Measurements from ENCODE around the gene LCE1D.

The LCE1D gene

DNA sequence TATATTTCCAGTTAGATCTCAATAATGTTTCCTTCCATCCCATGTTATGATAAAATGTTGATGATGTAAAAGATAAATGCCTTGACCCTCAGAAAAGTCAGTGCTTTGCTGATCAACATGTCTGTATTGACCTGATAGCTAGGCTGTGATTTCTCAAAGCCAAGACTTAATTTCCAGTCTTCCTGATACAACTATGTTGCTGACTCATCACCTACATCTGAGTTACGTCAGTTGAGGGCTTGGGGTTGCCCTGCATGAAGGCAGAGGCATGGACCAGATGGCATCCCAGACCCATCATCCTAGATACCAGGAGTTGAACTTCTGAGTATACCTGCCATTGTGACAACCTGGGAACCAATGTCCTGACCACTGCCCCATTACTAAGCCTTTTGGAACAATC lies 4.8 kb downstream of the LCE1D start:
- no peak for FAIRE-seq
- no peak for DNase-seq (ENCODE audit: insufficient read length, low spot score)
- TF ChIP-seq POLR2AphosphoS5 (IDR thresholded peaks at IDR 0.05; ENCODE audit: low read depth, low read length) (no peak), POU2F2 (IDR thresholded peaks at IDR 0.05; ENCODE audit: low read depth, low read length) (no peak), POLR2A (IDR thresholded peaks at IDR 0.05; ENCODE audit: low read depth, low read length) (no peak), SPI1 (IDR thresholded peaks at IDR 0.05; ENCODE audit: low read depth, low read length) (no peak), TAF1 (IDR thresholded peaks at IDR 0.05; ENCODE audit: low read depth, low read length) (no peak), PAX5 (IDR thresholded peaks at IDR 0.05; ENCODE audit: insufficient read depth, low read length, severe bottlenecking) (no peak)

DNA sequence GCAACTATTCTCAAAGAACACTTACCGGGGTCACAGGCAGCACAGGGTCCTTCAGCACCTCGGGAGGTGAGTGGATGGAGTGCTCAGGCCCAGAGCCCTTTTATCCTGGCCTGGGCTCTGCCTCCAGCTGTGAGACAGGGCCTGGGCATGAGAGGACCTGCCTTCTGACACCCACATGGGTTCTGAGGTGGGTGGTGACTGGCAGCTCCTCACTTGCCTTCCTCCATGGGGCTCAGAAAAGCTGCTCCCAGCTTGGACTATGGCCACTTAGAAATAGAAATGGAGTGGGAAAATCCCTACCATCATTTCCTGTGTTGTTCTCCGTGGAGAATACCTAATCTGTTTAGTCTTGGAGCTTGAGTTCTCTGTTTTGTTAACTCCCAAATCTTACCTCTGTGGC lies 10.1 kb downstream of the LCE1D start, which contains the start of gene LCE1C:
Gene LCE1C (minus strand): TSS at position 76 of the 400 bp plus-strand sequence. CDS start 1,173 bp downstream, outside the sequence.
- TF ChIP-seq POLR2AphosphoS5 (IDR thresholded peaks at IDR 0.05; ENCODE audit: low read depth, low read length) (no peak), POLR2A (IDR thresholded peaks at IDR 0.05; ENCODE audit: low read depth, low read length) (no peak), TAF1 (IDR thresholded peaks at IDR 0.05; ENCODE audit: low read depth, low read length) (no peak), POU2F2 (IDR thresholded peaks at IDR 0.05; ENCODE audit: low read depth, low read length) (no peak), SPI1 (IDR thresholded peaks at IDR 0.05; ENCODE audit: low read depth, low read length) (no peak), PAX5 (IDR thresholded peaks at IDR 0.05; ENCODE audit: insufficient read depth, low read length, severe bottlenecking) (no peak)
- FAIRE-seq: no peak
- DNase-seq (ENCODE audit: insufficient read length, low spot score): no peak

DNA sequence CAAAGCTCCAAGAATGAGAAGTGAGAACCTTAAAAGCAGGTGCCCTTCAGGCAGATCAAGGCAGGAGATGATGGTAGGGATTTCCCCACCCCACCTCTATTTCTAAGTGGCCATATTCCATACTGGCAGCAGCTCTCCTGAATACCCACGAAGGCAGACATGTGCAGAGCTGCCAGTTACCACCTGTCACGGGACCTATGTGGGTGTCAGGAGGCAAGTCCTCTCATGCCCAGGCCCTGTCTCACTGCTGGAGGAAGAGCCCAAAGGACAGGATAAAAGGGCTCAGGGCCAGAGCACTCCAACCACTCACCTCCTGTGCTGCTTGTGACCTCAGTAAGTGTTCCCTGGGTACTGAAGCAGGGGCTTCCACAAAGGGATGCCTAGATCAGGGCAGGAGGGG lies 14.5 kb downstream of the LCE1D start:
- TF ChIP-seq POLR2A (IDR thresholded peaks at IDR 0.05; ENCODE audit: low read depth, low read length): no peak
- TF ChIP-seq SPI1 (IDR thresholded peaks at IDR 0.05; ENCODE audit: low read depth, low read length): no peak
- no peak for TF ChIP-seq POU2F2 (IDR thresholded peaks at IDR 0.05; ENCODE audit: low read depth, low read length)
- no peak for TF ChIP-seq POLR2AphosphoS5 (IDR thresholded peaks at IDR 0.05; ENCODE audit: low read depth, low read length)
- no peak for TF ChIP-seq TAF1 (IDR thresholded peaks at IDR 0.05; ENCODE audit: low read depth, low read length)
- TF ChIP-seq PAX5 (IDR thresholded peaks at IDR 0.05; ENCODE audit: insufficient read depth, low read length, severe bottlenecking): no peak
- FAIRE-seq (no peak), DNase-seq (ENCODE audit: insufficient read length, low spot score) (no peak)

DNA sequence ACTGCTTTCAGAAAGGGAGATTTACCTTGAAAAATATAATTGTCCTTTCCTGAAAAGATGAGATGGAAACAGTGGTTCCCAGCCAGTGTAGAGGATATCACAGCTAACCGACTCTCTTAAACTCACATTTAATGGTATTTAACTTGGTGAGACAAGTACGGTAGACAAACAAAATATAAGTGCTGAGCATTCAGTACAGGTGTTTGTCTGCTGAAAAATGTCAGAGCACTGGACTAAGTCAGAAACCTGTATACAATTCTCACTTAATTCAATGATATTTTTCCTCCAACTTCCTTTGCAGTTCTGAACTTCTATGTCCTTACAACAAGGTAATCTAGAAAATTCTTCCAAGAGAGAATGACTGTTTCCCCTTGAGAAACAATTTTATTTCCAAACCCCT lies 15.2 kb downstream of the LCE1D start, which contains the start of gene LCE1B:
Gene LCE1B (plus strand): TSS at position 301 of the 400 bp plus-strand sequence. CDS start 476 bp downstream, outside the sequence.
- DNase-seq (ENCODE audit: insufficient read length, low spot score): no peak

DNA sequence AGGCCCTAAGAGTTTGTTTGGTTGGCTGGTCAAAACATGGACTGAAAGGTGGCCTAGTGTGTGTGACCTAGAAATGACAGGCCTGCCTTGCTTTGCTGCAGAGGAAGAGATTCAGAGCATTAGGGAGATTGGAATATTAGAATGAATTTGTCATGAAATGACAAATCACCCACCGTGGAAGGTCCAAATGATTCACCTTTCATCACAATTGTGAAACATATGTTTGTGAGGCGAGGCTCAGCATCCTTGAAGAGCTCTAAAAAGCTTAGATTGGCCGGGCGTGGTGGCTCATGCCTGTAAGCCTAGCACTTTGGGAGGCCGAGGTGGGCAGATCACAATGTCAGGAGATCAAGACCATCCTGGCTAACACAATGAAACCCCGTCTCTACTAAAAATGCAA lies 20.8 kb downstream of the LCE1D start:
- no peak for DNase-seq (ENCODE audit: insufficient read length, low spot score)
- FAIRE-seq: no peak
- TF ChIP-seq POLR2A (IDR thresholded peaks at IDR 0.05; ENCODE audit: low read depth, low read length): no peak
- no peak for TF ChIP-seq POLR2AphosphoS5 (IDR thresholded peaks at IDR 0.05; ENCODE audit: low read depth, low read length)
- TF ChIP-seq PAX5 (IDR thresholded peaks at IDR 0.05; ENCODE audit: insufficient read depth, low read length, severe bottlenecking): no peak

More for the DNA sequence above, 15.2 kb downstream of the LCE1D start, which contains the start of gene LCE1B:
- TF ChIP-seq PAX5 (IDR thresholded peaks at IDR 0.05; ENCODE audit: insufficient read depth, low read length, severe bottlenecking) (no peak), POLR2AphosphoS5 (IDR thresholded peaks at IDR 0.05; ENCODE audit: low read depth, low read length) (no peak), TAF1 (IDR thresholded peaks at IDR 0.05; ENCODE audit: low read depth, low read length) (no peak), SPI1 (IDR thresholded peaks at IDR 0.05; ENCODE audit: low read depth, low read length) (no peak), POU2F2 (IDR thresholded peaks at IDR 0.05; ENCODE audit: low read depth, low read length) (no peak), POLR2A (IDR thresholded peaks at IDR 0.05; ENCODE audit: low read depth, low read length) (no peak)
- FAIRE-seq: no peak

DNA sequence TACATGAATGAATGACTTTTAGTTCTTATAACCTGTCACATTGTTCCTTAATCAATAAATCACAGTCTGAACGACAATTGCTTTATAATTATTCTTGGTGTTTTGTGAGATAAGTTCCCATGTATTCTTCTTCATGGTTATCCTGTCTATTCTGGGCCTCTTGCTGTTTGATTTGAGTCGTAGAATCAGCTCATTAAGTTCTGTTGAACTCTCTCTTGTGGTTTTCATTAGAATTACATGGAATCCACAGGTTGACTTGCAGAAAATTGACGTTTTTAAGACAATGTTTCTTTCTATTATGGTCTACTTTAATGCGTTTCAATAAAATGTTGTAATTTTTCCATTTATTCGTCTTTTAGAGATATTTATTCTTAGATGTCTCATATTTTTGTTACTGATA lies 26.8 kb downstream of the LCE1D start:
- TF ChIP-seq PAX5 (IDR thresholded peaks at IDR 0.05; ENCODE audit: insufficient read depth, low read length, severe bottlenecking) (no peak), TAF1 (IDR thresholded peaks at IDR 0.05; ENCODE audit: low read depth, low read length) (no peak), POLR2AphosphoS5 (IDR thresholded peaks at IDR 0.05; ENCODE audit: low read depth, low read length) (no peak), POU2F2 (IDR thresholded peaks at IDR 0.05; ENCODE audit: low read depth, low read length) (no peak), POLR2A (IDR thresholded peaks at IDR 0.05; ENCODE audit: low read depth, low read length) (no peak)
- no peak for DNase-seq (ENCODE audit: insufficient read length, low spot score)
- no peak for FAIRE-seq

DNA sequence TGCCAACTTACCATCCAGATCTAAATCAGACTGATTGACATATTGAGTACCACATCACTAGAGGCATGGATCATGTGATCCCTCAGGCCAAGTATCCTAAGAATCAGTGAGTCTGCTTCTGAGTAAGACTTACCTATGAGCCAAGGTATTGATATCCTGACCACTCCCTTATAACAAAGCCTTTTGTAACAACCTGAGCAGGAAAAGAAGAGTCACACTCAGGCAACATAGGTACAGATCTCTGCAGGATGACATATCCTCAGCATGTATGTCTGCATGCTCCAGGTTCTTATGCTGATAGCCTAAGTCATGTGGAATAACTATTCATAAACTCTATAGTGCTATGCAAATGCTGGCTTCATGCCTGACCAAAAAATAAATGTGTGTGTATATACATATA lies 28.4 kb downstream of the LCE1D start:
- TF ChIP-seq TAF1 (IDR thresholded peaks at IDR 0.05; ENCODE audit: low read depth, low read length) (no peak), POU2F2 (IDR thresholded peaks at IDR 0.05; ENCODE audit: low read depth, low read length) (no peak), PAX5 (IDR thresholded peaks at IDR 0.05; ENCODE audit: insufficient read depth, low read length, severe bottlenecking) (no peak), SPI1 (IDR thresholded peaks at IDR 0.05; ENCODE audit: low read depth, low read length) (no peak), POLR2AphosphoS5 (IDR thresholded peaks at IDR 0.05; ENCODE audit: low read depth, low read length) (no peak), POLR2A (IDR thresholded peaks at IDR 0.05; ENCODE audit: low read depth, low read length) (no peak)
- DNase-seq (ENCODE audit: insufficient read length, low spot score) (no peak), FAIRE-seq (no peak)

DNA sequence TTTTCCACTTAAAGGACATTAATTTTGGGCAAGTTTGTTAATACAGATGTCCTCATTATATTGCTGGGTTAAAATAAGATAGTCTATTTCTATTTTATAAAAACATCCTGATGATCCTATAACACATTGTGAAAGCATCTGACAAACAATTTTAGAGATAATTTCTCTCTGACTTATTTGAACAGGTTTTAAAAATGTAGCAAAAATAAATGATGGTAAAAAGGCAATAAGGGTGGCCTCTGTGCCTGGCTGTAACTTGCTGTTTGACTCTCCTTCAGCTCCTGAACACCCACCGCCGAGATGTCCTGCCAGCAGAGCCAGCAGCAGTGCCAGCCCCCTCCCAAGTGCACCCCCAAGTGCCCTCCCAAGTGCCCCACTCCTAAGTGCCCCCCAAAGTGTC lies 30.7 kb downstream of the LCE1D start, which contains the start of gene LCE1A:
Gene LCE1A (plus strand): TSS at position 301 of the 400 bp plus-strand sequence. CDS start 0 bp downstream, at position 301.
- no peak for TF ChIP-seq POU2F2 (IDR thresholded peaks at IDR 0.05; ENCODE audit: low read depth, low read length)
- no peak for TF ChIP-seq SPI1 (IDR thresholded peaks at IDR 0.05; ENCODE audit: low read depth, low read length)
- DNase-seq (ENCODE audit: insufficient read length, low spot score) (no peak), FAIRE-seq (no peak)

DNA sequence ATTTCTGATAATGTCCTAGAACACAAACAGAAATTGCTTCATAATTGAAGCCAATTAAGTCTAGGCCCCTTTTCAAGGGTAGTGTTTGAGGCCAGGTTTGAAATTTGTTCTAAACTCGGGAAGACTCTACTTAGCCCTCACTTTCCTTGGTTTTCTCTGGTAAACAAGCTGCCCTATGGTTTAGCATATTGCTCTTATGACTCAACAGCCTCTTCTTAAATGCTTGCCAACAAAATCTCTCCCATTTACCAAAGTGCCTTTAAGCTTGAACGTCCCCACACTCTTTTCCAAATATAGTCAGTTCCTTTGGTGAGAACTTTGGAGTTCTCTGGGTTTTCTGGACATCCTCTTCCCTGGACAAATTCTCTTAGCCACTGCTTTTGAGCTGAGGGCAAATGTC lies 40.3 kb downstream of the LCE1D start:
- TF ChIP-seq POLR2A (IDR thresholded peaks at IDR 0.05; ENCODE audit: low read depth, low read length) (no peak), POU2F2 (IDR thresholded peaks at IDR 0.05; ENCODE audit: low read depth, low read length) (no peak), TAF1 (IDR thresholded peaks at IDR 0.05; ENCODE audit: low read depth, low read length) (no peak), SPI1 (IDR thresholded peaks at IDR 0.05; ENCODE audit: low read depth, low read length) (no peak), POLR2AphosphoS5 (IDR thresholded peaks at IDR 0.05; ENCODE audit: low read depth, low read length) (no peak), PAX5 (IDR thresholded peaks at IDR 0.05; ENCODE audit: insufficient read depth, low read length, severe bottlenecking) (no peak)
- DNase-seq (ENCODE audit: insufficient read length, low spot score): no peak
- no peak for FAIRE-seq

DNA sequence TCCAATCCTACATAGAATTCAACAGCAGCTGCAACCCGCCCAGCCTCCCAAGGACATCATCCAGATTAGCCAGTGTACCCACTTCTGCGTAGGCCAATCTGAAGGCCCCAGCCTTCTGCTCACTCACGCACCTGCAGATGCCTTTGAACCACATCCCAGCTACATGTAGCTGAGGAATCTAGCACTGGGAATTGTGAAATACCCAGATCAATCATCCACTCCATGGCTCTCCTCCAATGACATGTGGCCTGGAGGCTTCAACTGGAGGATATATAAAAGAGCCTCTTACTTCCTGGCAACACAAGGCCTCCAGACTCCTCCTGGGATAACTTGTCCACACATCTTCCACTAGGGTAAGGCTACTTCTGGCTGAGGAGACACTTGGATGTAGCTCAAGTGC lies 46.0 kb downstream of the LCE1D start, which contains the start of gene LCE6A:
Gene LCE6A (plus strand): TSS at position 301 of the 400 bp plus-strand sequence. CDS start 665 bp downstream, outside the sequence.
- no peak for FAIRE-seq
- no peak for TF ChIP-seq TAF1 (IDR thresholded peaks at IDR 0.05; ENCODE audit: low read depth, low read length)
- TF ChIP-seq PAX5 (IDR thresholded peaks at IDR 0.05; ENCODE audit: insufficient read depth, low read length, severe bottlenecking): no peak
- TF ChIP-seq POLR2AphosphoS5 (IDR thresholded peaks at IDR 0.05; ENCODE audit: low read depth, low read length): no peak
- no peak for DNase-seq (ENCODE audit: insufficient read length, low spot score)
